ENCODE data around the gene UVRAG. TPM values are rescaled to one million over a fixed set of nuclear protein-coding genes. Genes with fewer than 3 reads are reported as not detected.

UVRAG gene
- 10 to 100 TPM; 10.9 to 31.0 TPM for total RNA-seq

DNA sequence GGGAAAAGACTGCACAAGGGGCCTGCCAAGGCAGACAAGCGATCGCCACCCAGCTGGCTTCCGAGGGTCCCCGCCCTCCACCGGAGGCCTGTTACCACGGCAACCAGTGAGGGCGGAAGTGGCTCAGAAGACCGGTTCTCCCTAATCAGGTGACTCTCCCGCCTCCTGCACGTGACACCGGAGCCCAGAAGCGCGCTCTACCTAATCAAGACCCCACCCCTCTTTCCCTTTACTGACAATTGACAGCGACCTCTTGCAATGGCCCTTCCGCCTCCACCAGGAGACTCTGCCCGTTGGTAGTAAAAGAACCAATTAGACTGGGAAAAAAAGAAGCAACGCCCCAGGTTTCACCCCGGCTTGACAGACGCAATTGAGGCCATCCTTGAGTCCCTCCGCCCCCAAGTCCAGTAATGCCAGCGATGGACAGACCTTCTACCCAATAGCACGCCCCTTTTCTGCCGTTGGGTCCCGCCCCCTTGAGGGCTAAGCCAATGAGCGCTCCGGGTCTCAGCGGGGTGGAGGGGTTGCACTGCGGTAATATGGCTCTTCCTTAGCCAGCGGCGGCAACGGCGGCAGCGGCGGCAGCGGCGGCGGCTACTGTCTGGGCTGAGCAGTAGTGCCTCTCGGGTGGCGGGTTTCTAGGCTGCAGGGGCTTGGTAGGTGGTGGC lies at the start of gene UVRAG:
TSS of gene UVRAG (plus strand) at position 534 of the 668 bp plus-strand sequence. CDS start 198 bp downstream, outside the sequence.
- Histone ChIP-seq H3K36me3 (replicated peaks in 1 of 2; ENCODE audit: insufficient read depth in 1 of 2, low read depth in 2 of 2) (no peaks in the 10 kb centered on the region), H3K4me3 (peak within 1 kb of the TSS; percentile 73 to 93), H3K27ac (peak within 1 kb of the TSS; percentile 63 to 92 (median 85)), H3K9me3 (no peaks in the 10 kb centered on the region), H3K4me1 (peaks cover 18% of the 10 kb centered on the region), H3K27me3 (no peaks in the 10 kb centered on the region)
- intact Hi-C loops (cut with DNase I) = no loop called here
- WGBS, 2 donors = 0 to 1% methylated on average over 28 to 37 of the region's 39 CpGs
- TF ChIP-seq, protein P1, sequence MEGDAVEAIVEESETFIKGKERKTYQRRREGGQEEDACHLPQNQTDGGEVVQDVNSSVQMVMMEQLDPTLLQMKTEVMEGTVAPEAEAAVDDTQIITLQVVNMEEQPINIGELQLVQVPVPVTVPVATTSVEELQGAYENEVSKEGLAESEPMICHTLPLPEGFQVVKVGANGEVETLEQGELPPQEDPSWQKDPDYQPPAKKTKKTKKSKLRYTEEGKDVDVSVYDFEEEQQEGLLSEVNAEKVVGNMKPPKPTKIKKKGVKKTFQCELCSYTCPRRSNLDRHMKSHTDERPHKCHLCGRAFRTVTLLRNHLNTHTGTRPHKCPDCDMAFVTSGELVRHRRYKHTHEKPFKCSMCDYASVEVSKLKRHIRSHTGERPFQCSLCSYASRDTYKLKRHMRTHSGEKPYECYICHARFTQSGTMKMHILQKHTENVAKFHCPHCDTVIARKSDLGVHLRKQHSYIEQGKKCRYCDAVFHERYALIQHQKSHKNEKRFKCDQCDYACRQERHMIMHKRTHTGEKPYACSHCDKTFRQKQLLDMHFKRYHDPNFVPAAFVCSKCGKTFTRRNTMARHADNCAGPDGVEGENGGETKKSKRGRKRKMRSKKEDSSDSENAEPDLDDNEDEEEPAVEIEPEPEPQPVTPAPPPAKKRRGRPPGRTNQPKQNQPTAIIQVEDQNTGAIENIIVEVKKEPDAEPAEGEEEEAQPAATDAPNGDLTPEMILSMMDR (IDR thresholded peaks at IDR 0.05) = peak in 4 of 7 experiments; percentile 19 to 63 (median 42)
- TF ChIP-seq POLR2A (IDR thresholded peaks at IDR 0.05) = peak; percentile 74 to 93 (median 89)
- DNase-seq (peak; percentile 98 to 99 (median 99)), ATAC-seq (peak; percentile 96)

DNA sequence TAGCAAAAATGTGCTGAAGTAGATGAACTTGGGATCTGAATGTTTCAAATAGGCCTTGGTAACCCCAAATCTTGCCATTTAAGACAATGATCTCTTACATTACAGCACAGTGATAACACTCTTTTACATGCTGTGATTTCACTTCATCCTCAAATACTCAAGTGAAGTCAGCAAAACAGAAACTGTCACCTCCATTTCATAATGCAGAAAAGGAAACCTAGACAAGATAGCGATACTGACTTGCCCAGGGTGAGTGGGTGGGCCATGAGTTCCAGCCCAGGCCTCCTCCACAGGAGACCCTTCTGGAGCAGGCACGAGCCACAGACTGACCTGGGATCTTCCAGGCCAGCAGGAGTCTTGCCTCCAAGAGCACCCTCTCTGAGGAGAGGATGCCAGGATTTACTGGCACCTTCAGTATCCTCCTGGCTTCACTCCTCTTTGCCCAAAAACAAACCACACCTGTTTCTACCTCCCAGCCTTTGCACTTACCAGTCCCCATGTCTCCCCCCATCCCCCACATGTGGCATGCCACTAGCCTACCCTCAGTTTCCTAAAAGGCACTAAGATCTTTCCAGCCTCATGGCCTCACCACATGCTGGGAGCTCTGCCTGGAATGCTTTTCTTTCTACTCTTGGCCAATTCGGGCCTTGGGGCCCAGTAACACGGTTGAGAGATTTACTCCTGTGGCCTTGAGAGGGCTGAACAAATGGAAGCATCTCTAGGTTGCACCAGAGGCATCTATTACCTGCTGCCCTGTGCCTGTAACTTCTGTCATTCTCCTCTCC lies 48.4 kb upstream of the UVRAG start:
- no peak for DNase-seq
- TF ChIP-seq, protein P1 (IDR thresholded peaks at IDR 0.05) = no peak
- TF ChIP-seq POLR2A (IDR thresholded peaks at IDR 0.05) = no peak
- Histone ChIP-seq H3K27me3 (no peaks in the 10 kb centered on the region), H3K4me1 (peaks cover 19% of the 10 kb centered on the region), H3K27ac (no peak overlapping the region), H3K4me3 (no peak overlapping the region), H3K36me3 (replicated peaks in 1 of 2; ENCODE audit: insufficient read depth in 1 of 2, low read depth in 2 of 2) (no peaks in the 10 kb centered on the region), H3K9me3 (no peaks in the 10 kb centered on the region)
- WGBS, 2 donors = 49 to 50% methylated on average over 3 to 4 of the region's 4 CpGs
- no peak for ATAC-seq
- intact Hi-C loops (cut with DNase I) = no loop called here

DNA sequence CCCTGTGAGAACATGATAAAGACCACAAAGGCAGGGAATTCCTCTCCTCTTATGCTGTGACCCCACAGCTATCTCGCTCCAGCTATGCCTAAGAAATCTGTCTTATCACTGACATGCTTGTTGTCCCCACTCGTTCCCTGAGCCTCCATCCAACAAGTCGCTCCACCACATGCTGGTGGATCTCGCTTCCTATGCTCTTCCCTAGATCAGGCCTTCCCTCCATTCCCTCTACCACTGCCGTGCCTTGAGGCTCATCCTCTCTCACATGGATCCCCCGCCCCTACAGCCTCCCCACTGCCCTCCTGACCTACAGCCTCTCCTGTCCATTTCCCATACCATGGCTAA lies 47.8 kb upstream of the UVRAG start:
- TF ChIP-seq, protein P1 (IDR thresholded peaks at IDR 0.05) = no peak
- no peak for TF ChIP-seq POLR2A (IDR thresholded peaks at IDR 0.05)
- H3K36me3 ChIP-seq (replicated peaks in 1 of 2; ENCODE audit: insufficient read depth in 1 of 2, low read depth in 2 of 2) = no peaks in the 10 kb centered on the region
- peaks cover 19% of the 10 kb centered on the region for H3K4me1 ChIP-seq
- ATAC-seq (no peak), DNase-seq (no peak)
- intact Hi-C loops (cut with DNase I) = no loop called here
- H3K27me3 ChIP-seq = no peaks in the 10 kb centered on the region
- no peak overlapping the region for H3K4me3 ChIP-seq
- no peaks in the 10 kb centered on the region for H3K9me3 ChIP-seq
- no peak overlapping the region for H3K27ac ChIP-seq
- 80 to 88% methylated on average over 6 of the region's 6 CpGs for WGBS, 2 donors

DNA sequence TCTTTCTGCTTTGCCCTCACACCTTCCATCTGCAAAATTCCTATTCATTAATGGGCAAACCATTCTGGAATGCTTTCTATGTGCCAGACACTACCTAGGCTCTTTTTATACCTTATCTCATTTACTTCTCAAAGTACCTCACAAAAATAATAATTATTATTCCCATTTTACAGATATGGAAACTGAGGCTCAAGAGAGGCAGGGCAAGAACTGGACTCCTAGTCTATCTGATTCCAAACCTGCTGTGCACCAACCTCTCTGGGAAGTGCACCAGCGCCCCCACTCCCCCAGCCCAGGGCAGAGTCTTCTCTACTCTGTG lies 47.3 kb upstream of the UVRAG start:
- 12 to 29% methylated on average over 1 of the region's 1 CpG for WGBS, 2 donors
- H3K9me3 ChIP-seq = no peaks in the 10 kb centered on the region
- no peaks in the 10 kb centered on the region for H3K36me3 ChIP-seq (replicated peaks in 1 of 2; ENCODE audit: insufficient read depth in 1 of 2, low read depth in 2 of 2)
- H3K4me3 ChIP-seq = no peak overlapping the region
- no peaks in the 10 kb centered on the region for H3K27me3 ChIP-seq
- TF ChIP-seq, protein P1 (IDR thresholded peaks at IDR 0.05) = no peak
- TF ChIP-seq POLR2A (IDR thresholded peaks at IDR 0.05) = no peak
- no peak for DNase-seq
- H3K27ac ChIP-seq = no peak overlapping the region
- intact Hi-C loops (cut with DNase I) = no loop called here
- H3K4me1 ChIP-seq = peaks cover 19% of the 10 kb centered on the region
- ATAC-seq = no peak
